Liver (tissue), 9 donors: ENCODE results near the gene EIF3F. TPM values are rescaled to one million over a fixed set of nuclear protein-coding genes. Genes with fewer than 3 reads are reported as not detected.

ENCODE experiments used
- DNase-seq: peaks from one replicate; pipeline ENCODE4 v3.0.0-alpha.2; 2017; ENCODE audit warnings: low spot score
- H3K27ac ChIP-seq, 2 donors: one replicate each; pipeline ENCODE4 v1.7.0; 2013; ENCODE audit warnings: inconsistent platforms in 2 of 2, low read length in 2 of 2, control low read depth in 1 of 2, low read depth in 1 of 2, mild to moderate bottlenecking in 1 of 2
- H3K27me3 ChIP-seq, 4 donors: one replicate each; pipeline versions ENCODE4 v1.6.1 to v1.7.0; 2013; ENCODE audit warnings: low read length in 3 of 4, inconsistent platforms in 1 of 4, mild to moderate bottlenecking in 1 of 4, moderate library complexity in 1 of 4; ENCODE audit not compliant: control insufficient read depth in 4 of 4, insufficient read depth in 4 of 4
- H3K36me3 ChIP-seq, 4 donors: one replicate each; pipeline versions ENCODE4 v1.6.1 to v1.7.0; 2013; ENCODE audit warnings: low read length in 3 of 4, mild to moderate bottlenecking in 3 of 4, low read depth in 1 of 4, moderate library complexity in 1 of 4; ENCODE audit not compliant: control insufficient read depth in 4 of 4, insufficient read depth in 3 of 4
- H3K4me1 ChIP-seq, 4 donors: one replicate each; pipeline versions ENCODE4 v1.6.1 to v1.7.0; 2013; ENCODE audit warnings: low read length in 3 of 4, mild to moderate bottlenecking in 3 of 4, moderate library complexity in 1 of 4; ENCODE audit not compliant: control insufficient read depth in 4 of 4, insufficient read depth in 4 of 4
- H3K4me3 ChIP-seq, 3 donors: one replicate each; pipeline versions ENCODE4 v1.6.1 to v1.7.0; 2013; ENCODE audit warnings: low read length in 3 of 3, control low read depth in 1 of 3, low read depth in 1 of 3, mild to moderate bottlenecking in 1 of 3
- H3K9ac ChIP-seq, 2 donors: one replicate each; pipeline ENCODE4 v1.7.0; 2013; ENCODE audit warnings: low read length in 2 of 2, mild to moderate bottlenecking in 2 of 2, moderate library complexity in 2 of 2, control low read depth in 1 of 2, low read depth in 1 of 2
- H3K9me3 ChIP-seq, 4 donors: one replicate each; pipeline versions ENCODE4 v1.6.1 to v1.7.0; 2013; ENCODE audit warnings: low read length in 3 of 4; ENCODE audit not compliant: control insufficient read depth in 4 of 4
- ATF3 ChIP-seq: IDR thresholded peaks from 2 replicates; pipeline ENCODE4 v1.6.1; 2016; ENCODE audit warnings: antibody characterized with exemption
- CTCF ChIP-seq: fragments of 150-350 bp; IDR thresholded peaks from 2 replicates; pipeline ENCODE4 v1.5.1; 2017; ENCODE audit warnings: improper control_type of control experiment, low read depth, low read length; ENCODE audit not compliant: missing input control
- EGR1 ChIP-seq, 2 donors: IDR thresholded peaks; 2 replicates each; pipeline ENCODE4 v1.6.1; 2016 to 2018; ENCODE audit warnings: antibody characterized with exemption in 2 of 2, low read depth in 2 of 2
- FOXA1 ChIP-seq: IDR thresholded peaks from 2 replicates; pipeline ENCODE4 v1.6.1; 2016; ENCODE audit warnings: antibody characterized with exemption
- FOXA2 ChIP-seq: IDR thresholded peaks from 2 replicates; pipeline ENCODE4 v1.6.1; 2016; ENCODE audit warnings: antibody characterized with exemption
- GABPA ChIP-seq, 2 donors: IDR thresholded peaks in 1 of 2; conservative IDR thresholded peaks in 1 of 2; 2 replicates each; pipeline ENCODE4 v1.6.1; 2016; ENCODE audit warnings: antibody characterized with exemption in 2 of 2, mild to moderate bottlenecking in 1 of 2, moderate library complexity in 1 of 2
- HNF4A ChIP-seq, 2 donors: conservative IDR thresholded peaks; 2 replicates each; pipeline ENCODE4 v1.6.1; 2016; ENCODE audit warnings: antibody characterized with exemption in 2 of 2, mild to moderate bottlenecking in 2 of 2
- HNF4G ChIP-seq: IDR thresholded peaks from 2 replicates; pipeline ENCODE4 v1.6.1; 2016; ENCODE audit warnings: antibody characterized with exemption
- JUND ChIP-seq, 2 donors: IDR thresholded peaks; 2 replicates each; pipeline ENCODE4 v1.6.1; 2016; ENCODE audit warnings: antibody characterized with exemption in 2 of 2
- MAX ChIP-seq: IDR thresholded peaks from 2 replicates; pipeline ENCODE4 v1.6.1; 2016; ENCODE audit warnings: antibody characterized with exemption
- NR2F2 ChIP-seq: IDR thresholded peaks from 2 replicates; pipeline ENCODE4 v1.6.1; 2016; ENCODE audit warnings: antibody characterized with exemption
- RAD21 ChIP-seq, 2 donors: IDR thresholded peaks; 2 replicates each; pipeline ENCODE4 v1.6.1; 2016; ENCODE audit warnings: antibody characterized with exemption in 2 of 2, mild to moderate bottlenecking in 2 of 2
- REST ChIP-seq: IDR thresholded peaks from 2 replicates; pipeline ENCODE4 v1.6.1; 2016; ENCODE audit warnings: antibody characterized with exemption, mild to moderate bottlenecking
- RXRA ChIP-seq, 2 donors: IDR thresholded peaks; 2 replicates each; pipeline ENCODE4 v1.6.1; 2017 to 2018; ENCODE audit warnings: antibody characterized with exemption in 2 of 2, mild to moderate bottlenecking in 1 of 2
- SP1 ChIP-seq: IDR thresholded peaks from 2 replicates; pipeline ENCODE4 v1.6.1; 2018; ENCODE audit warnings: antibody characterized with exemption, mild to moderate bottlenecking
- TAF1 ChIP-seq: conservative IDR thresholded peaks from 2 replicates; pipeline ENCODE4 v1.6.1; 2016; ENCODE audit warnings: antibody characterized with exemption, mild to moderate bottlenecking
- YY1 ChIP-seq: IDR thresholded peaks from 2 replicates; pipeline ENCODE4 v1.6.1; 2016; ENCODE audit warnings: antibody characterized with exemption, mild to moderate bottlenecking
- ZBTB33 ChIP-seq: IDR thresholded peaks from 2 replicates; pipeline ENCODE4 v1.6.1; 2016; ENCODE audit warnings: antibody characterized with exemption
- WGBS: extraction: QIAGEN DNeasy Blood & Tissue Kit; methylation state at CpG from one replicate; pipeline ENCODE4 v1.1.7; 2013; 5-methylcytosine and 5-hydroxymethylcytosine counted together
- polyA plus RNA-seq, 2 donors: library from polyadenylated mRNA; stranded (reverse) in 1 of 2; unstranded in 1 of 2; fragments of 200-250 nt in 1 of 2; fragments of >200 nt in 1 of 2; fragmentation: Nextera tagmentation in 1 of 2; extraction: Ambion mirVana in 1 of 2; gene quantifications; one replicate each; pipeline versions ENCODE4 v1.2.1 to v1.2.3, GENCODE V29; 2013 to 2015
- total RNA-seq, 2 donors: library from RNA; depleted of rRNA; stranded (reverse); fragments of >200 nt; gene quantifications; one replicate each; pipeline ENCODE4 v1.2.3, GENCODE V29; 2014
- donor health status: healthy.
- donor health status: healthy.
- donor health status: healthy.
- donor health status: healthy.
- donor health status: healthy.

Gene EIF3F
- total and polyA plus RNA-seq, 4 donors = 59.4 to 246 (median 147) TPM

- TF ChIP-seq JUND (IDR thresholded peaks at IDR 0.05) (no peak), REST (no peak), RAD21 (IDR thresholded peaks at IDR 0.05) (no peak), NR2F2 (no peak), EGR1 (IDR thresholded peaks at IDR 0.05; ENCODE audit: low read depth in 2 of 2) (no peak), YY1 (no peak), ZBTB33 (no peak), SP1 (no peak), ATF3 (no peak), RXRA (IDR thresholded peaks at IDR 0.05) (no peak), CTCF (no peak), MAX (no peak), TAF1 (no peak), FOXA1 (no peak), GABPA (IDR thresholded peaks at IDR 0.05 in 1 of 2, conservative IDR thresholded peaks at IDR 0.05 in 1 of 2) (no peak), FOXA2 (no peak), HNF4G (no peak)
- H3K9ac ChIP-seq = no peak overlapping the region
- no peaks in the 10 kb centered on the region for H3K36me3 ChIP-seq
- DNase-seq = no peak
- no peaks in the 10 kb centered on the region for H3K9me3 ChIP-seq
- no peak overlapping the region for H3K4me3 ChIP-seq
- no peaks in the 10 kb centered on the region for H3K4me1 ChIP-seq
- no peak overlapping the region for H3K27ac ChIP-seq
- no peaks in the 10 kb centered on the region for H3K27me3 ChIP-seq
These were observed 19.3 kb upstream of the EIF3F start for GRCh38 chr11:7967826-7968225.

- Histone ChIP-seq H3K36me3 (no peaks in the 10 kb centered on the region), H3K9ac (no peak overlapping the region), H3K4me1 (no peaks in the 10 kb centered on the region), H3K4me3 (no peak overlapping the region), H3K27me3 (no peaks in the 10 kb centered on the region), H3K27ac (no peak overlapping the region), H3K9me3 (no peaks in the 10 kb centered on the region)
- TF ChIP-seq CTCF = no peak
- TF ChIP-seq JUND (IDR thresholded peaks at IDR 0.05) = no peak
- no peak for TF ChIP-seq RXRA (IDR thresholded peaks at IDR 0.05)
- TF ChIP-seq ATF3 = no peak
- TF ChIP-seq NR2F2 = no peak
- no peak for TF ChIP-seq RAD21 (IDR thresholded peaks at IDR 0.05)
- TF ChIP-seq FOXA1 = no peak
- no peak for TF ChIP-seq HNF4A (conservative IDR thresholded peaks at IDR 0.05)
- DNase-seq = no peak
- 82% methylated on average over 2 of the region's 2 CpGs for WGBS
These were observed 18.5 kb upstream of the EIF3F start for GRCh38 chr11:7968686-7969085.
